NCI-H345 (cell line): ENCODE measurements around the gene PSPH.

Experiments
- DNase-seq: peaks from one replicate; lab custom pipeline; 2025; lab: John Stamatoyannopoulos, UW

The PSPH gene

DNA sequence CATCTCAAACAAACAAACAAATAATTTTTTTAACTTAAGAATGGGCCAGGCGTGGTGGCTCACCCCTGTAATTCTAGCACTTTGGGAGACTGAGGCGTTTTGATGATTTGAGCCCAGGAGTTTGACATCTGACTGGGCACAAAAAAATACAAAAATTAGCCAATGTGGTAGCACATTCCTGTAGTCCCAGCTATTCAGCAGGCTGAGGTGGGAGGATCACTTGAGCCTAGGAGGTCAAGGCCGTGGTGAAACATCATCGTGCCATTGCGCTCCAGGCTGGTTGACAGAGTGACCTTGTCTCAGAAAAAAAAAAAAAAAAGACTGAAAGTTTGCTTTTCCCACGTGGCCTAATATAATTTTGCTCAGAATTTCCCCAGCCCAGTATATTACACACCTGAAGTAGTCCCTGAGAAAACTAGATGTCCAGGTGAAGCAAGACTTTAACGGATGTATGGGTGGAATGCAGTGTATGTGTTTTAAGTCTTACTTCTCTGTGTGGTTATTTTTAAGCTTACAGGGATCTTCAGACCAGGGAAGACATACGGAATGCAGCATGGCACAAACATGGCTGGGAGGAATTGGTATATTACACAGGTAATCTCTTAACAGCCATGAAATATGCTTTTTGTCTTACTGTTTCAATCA is 54.3 kb downstream of the PSPH start:
- no peak for DNase-seq

DNA sequence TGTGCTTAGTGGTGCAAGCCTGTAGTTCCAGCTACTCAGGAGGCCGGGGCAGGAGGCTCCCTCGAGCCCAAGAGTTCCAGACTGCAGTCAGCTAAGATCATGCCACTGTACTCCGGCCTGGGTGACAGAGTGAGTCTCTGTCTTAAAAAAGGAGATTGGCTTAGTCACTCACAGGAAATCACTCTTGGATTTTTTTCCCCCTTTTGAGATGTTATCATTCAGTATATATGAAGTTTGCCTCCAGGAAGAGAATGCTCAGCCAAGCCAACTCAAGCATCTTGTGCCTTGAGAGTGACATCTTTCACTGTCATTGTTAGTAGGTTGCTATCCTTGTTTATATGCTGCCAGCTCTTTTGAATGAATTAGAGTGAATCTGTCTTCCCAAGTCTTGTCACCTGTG is 58.9 kb downstream of the PSPH start:
- DNase-seq, result no peak

DNA sequence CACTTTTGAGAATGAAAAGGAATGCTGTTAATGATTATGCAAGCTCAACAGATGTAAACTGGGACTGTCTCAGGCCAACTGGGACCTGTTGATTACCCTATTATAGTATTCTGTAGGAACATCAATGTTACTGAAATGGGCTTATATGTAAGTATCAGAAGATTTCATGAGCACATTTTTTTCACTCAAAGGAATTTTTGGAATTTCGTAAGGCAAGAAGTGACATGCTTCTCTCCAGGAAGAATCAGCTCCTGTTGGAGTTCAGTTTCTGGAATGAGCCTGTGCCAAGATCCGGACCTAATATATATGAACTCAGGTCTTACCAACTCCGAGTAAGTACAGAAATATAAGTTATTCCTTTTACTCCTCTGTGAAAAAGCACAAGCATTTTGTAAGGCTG is 67.7 kb downstream of the PSPH start:
- DNase-seq, result no peak

DNA sequence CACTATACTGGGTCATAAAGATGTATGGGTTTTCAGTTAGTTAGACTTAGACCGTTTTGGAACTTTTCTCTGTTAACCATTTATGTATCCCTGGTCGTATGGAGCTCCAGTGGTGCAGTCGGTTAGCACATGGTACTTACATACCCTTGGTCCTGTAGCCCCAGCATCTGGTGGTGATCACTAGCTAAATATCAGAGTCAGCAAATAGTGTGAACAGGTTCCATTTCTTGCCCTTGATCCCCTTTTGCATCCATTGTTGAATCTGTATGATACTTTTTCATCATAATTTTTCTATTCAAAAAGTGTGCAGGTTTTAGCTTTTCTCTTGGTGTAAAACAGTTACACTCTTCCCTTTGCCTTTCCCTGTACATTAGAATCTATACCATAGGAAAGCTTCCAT is 71.0 kb downstream of the PSPH start:
- no peak for DNase-seq

DNA sequence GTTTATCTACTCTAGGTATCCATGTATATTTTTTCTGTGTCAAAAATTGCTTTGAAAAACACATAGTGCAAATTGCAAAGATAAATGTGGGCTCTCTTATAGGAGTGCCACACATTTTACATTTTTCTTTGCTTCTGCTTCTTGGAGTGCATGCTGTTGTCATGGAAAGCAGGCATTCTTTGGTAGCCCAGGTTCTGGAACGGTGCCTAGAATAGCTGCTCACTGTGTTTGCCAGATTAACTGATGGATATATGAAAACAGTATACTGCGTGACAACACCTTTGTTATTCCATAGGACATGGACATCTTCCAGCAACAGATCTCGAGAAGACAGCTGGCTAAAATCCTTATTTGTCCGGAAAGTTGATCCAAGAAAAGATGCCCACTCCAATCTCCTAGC is 73.4 kb downstream of the PSPH start:
- DNase-seq, result peak; percentile 83

DNA sequence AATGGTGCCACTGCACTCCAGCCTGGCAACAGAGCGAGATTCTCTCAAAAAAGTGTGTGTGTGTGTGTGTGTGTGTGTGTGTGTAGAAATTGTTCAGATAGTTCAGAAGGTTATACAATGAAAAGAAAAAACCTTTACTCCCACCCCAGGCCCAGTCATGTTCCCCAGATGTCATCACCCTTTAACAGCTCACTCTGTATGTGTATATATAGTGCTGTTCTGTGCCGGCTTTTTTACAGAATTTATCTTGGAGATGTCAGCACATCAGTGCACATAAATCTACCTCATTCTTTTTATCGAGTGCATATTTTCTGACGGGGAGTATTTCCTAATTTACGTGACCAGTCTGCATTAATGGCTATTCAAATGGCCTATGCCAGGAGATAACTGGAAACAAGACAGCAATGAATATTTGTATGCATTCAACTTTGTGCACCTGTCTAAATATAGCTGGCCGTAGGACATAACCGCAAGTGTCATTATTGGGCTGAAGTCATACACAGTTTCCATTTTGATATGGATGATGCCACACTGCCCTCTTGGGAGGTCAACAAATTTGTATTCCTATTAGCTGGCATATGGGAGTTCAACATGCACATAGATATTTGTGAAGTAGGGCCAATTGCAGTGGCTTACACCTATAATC is 75.1 kb downstream of the PSPH start:
- DNase-seq, result peak; percentile 34

DNA sequence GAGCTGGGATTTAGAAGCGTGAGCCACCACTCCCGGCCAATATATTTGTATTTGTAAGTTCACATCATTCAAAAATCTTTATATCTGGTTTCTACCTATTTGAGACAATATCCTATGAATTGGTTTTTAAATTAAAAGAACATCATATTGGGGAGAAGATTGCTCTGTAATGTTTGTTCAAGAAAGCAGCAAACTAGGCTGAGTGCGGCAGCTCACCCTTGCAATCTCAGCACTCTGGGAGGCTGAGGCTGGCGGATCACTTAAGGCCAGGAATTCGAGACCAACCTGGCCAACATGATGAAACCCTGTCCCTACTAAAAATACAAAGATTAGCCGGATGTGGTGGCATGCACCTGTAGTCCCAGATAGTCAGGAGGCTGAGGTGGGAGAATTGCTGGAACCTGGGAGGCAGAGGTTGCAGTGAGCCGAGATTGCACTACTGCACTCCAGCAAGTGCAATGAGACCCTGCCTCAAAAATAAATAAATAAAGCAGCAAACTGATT is 77.4 kb downstream of the PSPH start:
- DNase-seq, result no peak

DNA sequence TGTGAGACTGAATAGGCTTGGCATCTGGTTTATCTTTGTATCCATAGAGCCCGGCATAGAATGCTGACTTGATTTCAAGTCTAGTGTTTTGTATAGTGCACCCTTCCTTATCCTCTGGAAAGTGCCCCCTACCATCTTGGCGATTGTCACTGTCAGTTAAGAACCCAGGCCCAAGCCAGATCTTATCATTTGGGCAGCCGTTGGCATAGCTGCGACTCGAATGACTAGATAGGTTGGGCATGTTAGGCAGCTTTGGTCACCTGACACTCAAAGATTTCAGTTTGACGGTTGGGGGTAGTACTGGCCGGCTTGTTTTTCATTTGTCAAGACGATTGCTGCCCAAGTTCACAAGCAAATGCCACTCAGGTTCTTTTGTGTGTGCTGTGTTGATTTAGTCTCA is 80.3 kb downstream of the PSPH start:
- peak; percentile 91 for DNase-seq

DNA sequence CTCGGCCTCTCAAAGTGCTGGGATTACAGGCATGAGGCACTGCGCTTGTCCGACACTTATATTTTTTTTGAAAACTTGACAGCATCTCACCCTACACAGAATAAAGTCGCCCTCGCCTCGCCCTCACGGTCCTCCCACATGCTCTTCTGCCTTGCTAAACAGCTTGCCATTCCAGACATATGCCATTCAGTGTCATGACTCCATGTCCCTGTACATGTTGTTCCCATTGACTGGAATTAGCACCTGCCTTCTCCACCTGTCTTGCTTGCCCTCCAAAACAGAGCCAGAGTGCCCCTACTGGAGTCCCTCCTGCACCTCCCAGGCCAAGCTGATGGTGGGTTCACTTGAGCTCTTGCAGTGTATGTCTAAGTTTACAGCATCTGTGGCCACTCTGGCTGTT is 80.7 kb downstream of the PSPH start:
- peak; percentile 72 for DNase-seq

DNA sequence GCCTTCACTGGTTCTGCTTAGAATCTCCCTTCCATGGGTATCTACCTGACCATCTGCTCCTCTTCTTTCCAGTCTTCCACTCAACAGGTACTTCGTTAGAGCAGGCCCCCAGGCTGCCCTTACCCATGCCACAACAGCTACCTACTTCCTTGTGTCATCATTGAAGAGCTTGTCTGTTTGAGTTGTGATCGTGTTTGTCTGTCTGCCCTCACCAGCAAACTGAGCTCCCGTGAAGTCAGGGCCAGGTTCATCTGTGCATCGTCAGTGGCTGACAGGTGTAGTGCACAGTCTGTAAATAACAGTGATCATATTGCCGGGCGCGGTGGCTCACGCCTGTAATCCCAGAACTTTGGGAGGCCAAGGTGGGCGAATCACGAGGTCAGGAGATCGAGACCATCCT is 81.9 kb downstream of the PSPH start:
- no peak for DNase-seq

DNA sequence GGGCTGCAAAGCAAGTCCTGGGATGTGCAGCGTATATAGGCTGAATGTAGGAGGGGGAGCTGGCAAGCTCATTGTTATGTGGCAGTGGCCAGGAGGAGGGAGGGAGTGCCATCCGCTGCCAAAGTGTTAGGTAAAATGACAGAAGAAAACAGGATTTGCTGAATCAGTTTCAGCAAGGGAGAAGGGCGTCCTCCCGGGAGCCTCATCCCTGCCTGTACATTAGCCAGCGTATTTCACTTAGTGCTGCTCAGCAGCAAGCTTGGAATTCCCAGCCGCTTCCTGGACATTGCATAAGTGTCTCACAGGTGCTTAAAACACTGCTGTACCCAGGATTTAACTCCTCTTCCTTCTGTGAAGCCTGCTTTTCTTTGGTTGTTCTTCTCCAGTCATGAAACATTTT is 84.4 kb downstream of the PSPH start:
- no peak for DNase-seq

DNA sequence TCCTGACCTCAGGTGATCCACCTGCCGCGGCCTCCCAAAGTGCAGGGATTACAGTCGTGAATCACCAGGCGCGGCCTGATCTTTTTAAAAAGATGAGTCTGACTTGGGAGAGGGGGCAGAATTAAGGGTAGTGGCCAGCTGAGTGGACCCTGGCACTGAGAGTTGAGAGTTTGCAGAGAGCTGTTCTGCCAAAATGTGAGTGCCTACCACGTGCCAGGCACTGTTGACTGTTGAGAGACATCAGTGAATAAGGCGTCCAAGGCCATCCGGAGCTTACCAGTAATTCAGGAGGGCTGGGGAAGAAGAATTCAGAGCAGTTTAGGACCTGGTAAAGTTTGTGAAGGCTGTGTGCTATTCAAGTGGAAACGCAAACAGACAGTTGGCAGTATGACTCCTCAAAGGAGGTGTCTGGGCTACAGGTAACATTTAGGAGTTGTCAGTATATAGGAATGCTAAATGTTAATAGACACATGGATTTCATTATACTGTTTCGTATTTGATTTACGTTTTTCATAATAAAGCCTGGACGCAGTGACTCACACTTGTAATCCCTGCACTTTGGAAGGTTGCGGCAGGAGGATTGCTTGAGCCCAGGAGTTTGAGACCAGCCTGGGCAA is 85.3 kb downstream of the PSPH start:
- peak; percentile 31 for DNase-seq

DNA sequence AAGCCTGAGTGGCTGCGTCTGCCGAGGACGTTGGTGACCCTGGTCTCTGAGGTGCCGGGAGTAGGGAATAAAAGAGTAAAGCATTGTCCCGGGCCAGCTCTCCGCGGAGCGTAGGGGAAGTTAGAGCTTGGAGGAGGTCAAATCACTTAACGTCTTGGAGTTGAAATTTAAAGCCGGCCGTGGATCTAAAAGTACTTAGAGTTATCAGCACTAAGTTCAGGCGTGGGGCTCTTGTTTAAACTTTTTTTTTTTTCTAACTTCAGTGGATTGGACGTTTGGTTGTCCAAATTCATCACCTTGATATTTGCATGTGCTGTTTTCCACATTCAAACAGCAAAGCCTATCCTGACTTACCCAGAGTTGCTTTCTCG is 86.2 kb downstream of the PSPH start:
- DNase-seq, result no peak

DNA sequence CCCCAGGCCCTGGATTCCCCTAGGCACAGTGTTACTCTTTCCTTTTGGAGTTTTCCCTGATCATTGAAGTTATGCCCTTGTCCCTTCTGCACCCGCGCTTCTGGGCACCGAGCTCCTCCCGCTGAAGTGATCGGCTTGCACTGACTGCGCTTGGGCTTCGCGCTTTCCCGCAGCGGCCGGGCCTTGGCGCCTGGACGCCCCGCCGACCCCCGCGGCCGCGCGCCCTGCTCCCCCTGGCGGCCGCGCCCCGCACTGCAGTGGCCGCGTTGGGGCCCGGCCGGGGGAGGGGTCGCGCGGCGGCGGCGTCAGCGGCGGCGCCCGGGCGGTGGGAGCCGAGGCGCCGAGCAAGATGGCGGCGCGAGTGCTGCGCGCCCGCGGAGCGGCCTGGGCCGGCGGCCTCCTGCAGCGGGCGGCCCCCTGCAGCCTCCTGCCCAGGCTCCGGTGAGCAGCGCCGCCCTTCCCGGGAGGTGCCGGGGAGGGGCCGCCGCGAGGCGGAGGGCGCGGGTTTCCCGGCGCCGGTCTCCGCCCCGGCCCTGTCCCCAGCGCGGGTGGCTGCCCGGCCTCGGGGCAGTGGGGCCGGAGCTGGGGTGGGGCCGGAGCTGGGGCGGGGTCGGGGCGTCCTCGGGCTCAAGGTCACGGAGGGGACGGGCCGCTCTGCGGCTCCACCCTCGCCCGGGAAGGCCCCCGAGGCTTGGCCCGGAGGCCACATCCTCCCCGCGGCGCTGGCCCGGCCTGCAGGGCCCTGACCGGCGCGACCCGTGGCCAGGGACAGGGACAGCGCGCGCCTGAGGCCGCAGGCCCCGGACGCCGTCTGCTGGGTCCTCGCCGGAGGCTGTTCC is 86.8 kb downstream of the PSPH start, which contains the start of gene NIPSNAP2:
NIPSNAP2 (plus strand) TSS at position 325 of the 839 bp plus-strand sequence; CDS start at position 350, 25 bp downstream.
- DNase-seq, result peak; percentile 79

DNA sequence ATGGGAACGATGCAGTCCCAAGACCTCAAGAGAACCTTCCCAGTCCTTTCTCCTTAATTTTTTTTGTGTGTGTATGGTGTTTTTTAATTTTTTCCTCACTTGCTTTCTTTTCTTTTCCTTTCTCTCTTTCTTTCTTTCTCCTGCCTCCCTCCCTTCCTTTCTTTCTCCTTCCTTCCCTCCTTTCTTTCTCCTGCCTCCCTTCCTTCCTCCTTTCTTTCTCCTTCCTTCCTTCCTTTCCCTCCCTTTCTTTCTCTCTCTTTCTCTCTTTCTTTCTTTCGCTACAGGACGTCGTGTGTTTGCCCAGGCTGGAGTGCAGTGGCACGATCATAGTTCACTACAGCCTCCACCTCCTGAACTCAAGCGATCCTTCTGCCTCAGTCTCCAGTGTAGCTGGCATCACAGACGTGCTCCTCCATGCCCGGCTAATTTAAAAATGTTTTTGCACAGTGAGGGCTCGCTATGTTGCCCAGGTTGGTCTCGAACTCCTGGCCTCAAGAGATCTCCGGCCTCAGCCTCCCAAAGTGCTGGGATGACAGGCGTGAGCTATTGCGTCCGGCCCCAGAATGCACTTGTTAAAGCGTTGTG is 87.6 kb downstream of the PSPH start:
- no peak for DNase-seq

DNA sequence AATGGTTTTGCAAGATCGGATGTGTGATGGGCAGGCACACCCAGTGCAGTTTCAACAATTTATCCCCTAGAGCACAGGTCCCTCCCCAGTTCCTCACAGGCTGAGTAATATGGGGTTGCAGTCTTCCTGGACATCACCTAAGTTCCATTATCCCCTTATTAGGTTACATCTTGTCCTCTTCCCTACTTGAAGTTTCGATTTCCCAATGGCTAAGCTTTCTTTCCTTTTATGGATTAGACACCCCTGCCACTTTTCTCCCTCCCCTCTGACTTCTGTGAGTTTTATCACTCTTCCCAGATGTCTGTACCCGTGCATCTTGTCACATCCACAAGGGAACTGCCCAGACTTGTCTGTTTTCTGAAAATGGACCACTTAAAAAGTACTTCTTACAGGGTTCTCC is 89.2 kb downstream of the PSPH start:
- no peak for DNase-seq
